KOPT-K1 (cell line): ENCODE results near the gene GSE1.

Experiments
- H3K27ac ChIP-seq: fragments of 200-600 bp; sonication (generic); 2 replicates; pipeline ENCODE4 v1.5.1; 2016; ENCODE audit warnings: antibody characterized with exemption, mild to moderate bottlenecking, low read depth, low read length; ENCODE audit not compliant: poor library complexity, severe bottlenecking
- H3K36me3 ChIP-seq: fragments of 200-600 bp; sonication (generic); 2 replicates; pipeline ENCODE4 v1.5.1; 2017; ENCODE audit warnings: antibody characterized with exemption, mild to moderate bottlenecking, low read length, moderate library complexity; ENCODE audit not compliant: insufficient read depth
- H3K9me3 ChIP-seq: fragments of 200-600 bp; sonication (generic); 2 replicates; pipeline ENCODE4 v1.5.1; 2017; ENCODE audit warnings: antibody characterized with exemption, low read length, mild to moderate bottlenecking; ENCODE audit not compliant: insufficient read depth, poor library complexity, severe bottlenecking

GSE1 gene

GRCh38 chr16:85678016-85678415 lies 64.9 kb downstream of the GSE1 start:
- Histone ChIP-seq H3K9me3 (no peaks in the 10 kb centered on the region), H3K27ac (no peak overlapping the region), H3K36me3 (peaks cover 100% of the 10 kb centered on the region)

GRCh38 chr16:85678821-85679220 lies 65.7 kb downstream of the GSE1 start:
- Histone ChIP-seq H3K27ac (no peak overlapping the region), H3K9me3 (no peaks in the 10 kb centered on the region), H3K36me3 (peaks cover 100% of the 10 kb centered on the region)

GRCh38 chr16:85679870-85680269 lies 66.7 kb downstream of the GSE1 start:
- H3K27ac ChIP-seq, result no peak overlapping the region
- peaks cover 100% of the 10 kb centered on the region for H3K36me3 ChIP-seq

GRCh38 chr16:85680352-85680944 lies 67.3 kb downstream of the GSE1 start:
- H3K36me3 ChIP-seq, result peaks cover 100% of the 10 kb centered on the region
- no peak overlapping the region for H3K27ac ChIP-seq
- H3K9me3 ChIP-seq, result no peaks in the 10 kb centered on the region

More at GRCh38 chr16:85679870-85680269, 66.7 kb downstream of the GSE1 start:
- H3K9me3 ChIP-seq, result no peaks in the 10 kb centered on the region

- Histone ChIP-seq H3K9me3 (no peaks in the 10 kb centered on the region), H3K36me3 (peaks cover 100% of the 10 kb centered on the region), H3K27ac (no peak overlapping the region)
Measured at GRCh38 chr16:85681255-85681654, 68.1 kb downstream of the GSE1 start.

GRCh38 chr16:85682516-85682915 lies 69.4 kb downstream of the GSE1 start:
- Histone ChIP-seq H3K36me3 (peaks cover 100% of the 10 kb centered on the region), H3K9me3 (no peaks in the 10 kb centered on the region), H3K27ac (no peak overlapping the region)

GRCh38 chr16:85683363-85683762 lies 70.2 kb downstream of the GSE1 start:
- Histone ChIP-seq H3K27ac (no peak overlapping the region), H3K9me3 (no peaks in the 10 kb centered on the region), H3K36me3 (peaks cover 91% of the 10 kb centered on the region)

- no peaks in the 10 kb centered on the region for H3K9me3 ChIP-seq
- H3K27ac ChIP-seq, result no peak overlapping the region
- peaks cover 72% of the 10 kb centered on the region for H3K36me3 ChIP-seq
Measured at GRCh38 chr16:85685251-85685650, 72.1 kb downstream of the GSE1 start.

- Histone ChIP-seq H3K27ac (peak overlapping the region; percentile 92), H3K36me3 (peaks cover 54% of the 10 kb centered on the region), H3K9me3 (no peaks in the 10 kb centered on the region)
Measured at GRCh38 chr16:85686912-85687591, 73.9 kb downstream of the GSE1 start.

- Histone ChIP-seq H3K9me3 (no peaks in the 10 kb centered on the region), H3K27ac (peak overlapping the region; percentile 92), H3K36me3 (peaks cover 46% of the 10 kb centered on the region)
Measured at GRCh38 chr16:85687651-85688471, 74.7 kb downstream of the GSE1 start.

- H3K27ac ChIP-seq, result peak within 1 kb of the TSS; percentile 92
- peaks cover 38% of the 10 kb centered on the region for H3K36me3 ChIP-seq
- no peaks in the 10 kb centered on the region for H3K9me3 ChIP-seq
Measured at GRCh38 chr16:85688586-85689284, 75.6 kb downstream of the GSE1 start, which contains the start of gene GINS2. Gene GINS2, minus strand, starts transcription at chr16:85688954. Its CDS starts 56 bp downstream, at chr16:85688898.

- Histone ChIP-seq H3K9me3 (no peaks in the 10 kb centered on the region), H3K36me3 (peaks cover 31% of the 10 kb centered on the region), H3K27ac (peak overlapping the region; percentile 17)
Measured at GRCh38 chr16:85689285-85689949, 76.3 kb downstream of the GSE1 start.

GRCh38 chr16:85689950-85690320 lies 76.8 kb downstream of the GSE1 start:
- Histone ChIP-seq H3K36me3 (peaks cover 26% of the 10 kb centered on the region), H3K27ac (no peak overlapping the region), H3K9me3 (no peaks in the 10 kb centered on the region)

- peaks cover 19% of the 10 kb centered on the region for H3K36me3 ChIP-seq
- no peaks in the 10 kb centered on the region for H3K9me3 ChIP-seq
- H3K27ac ChIP-seq, result no peak overlapping the region
Measured at GRCh38 chr16:85690469-85691064, 77.4 kb downstream of the GSE1 start.
